Femur (tissue), 1 donor: ENCODE results near the gene GTPBP4.
"Not testable (repeated sequence)": the region's sequence is repeated elsewhere in the genome, so short reads cannot be mapped to it uniquely, and the experiment has no call there.

Source experiments
- DNase-seq: peaks from one replicate; pipeline ENCODE4 v3.0.0-alpha.2; 2017

Gene GTPBP4

DNA sequence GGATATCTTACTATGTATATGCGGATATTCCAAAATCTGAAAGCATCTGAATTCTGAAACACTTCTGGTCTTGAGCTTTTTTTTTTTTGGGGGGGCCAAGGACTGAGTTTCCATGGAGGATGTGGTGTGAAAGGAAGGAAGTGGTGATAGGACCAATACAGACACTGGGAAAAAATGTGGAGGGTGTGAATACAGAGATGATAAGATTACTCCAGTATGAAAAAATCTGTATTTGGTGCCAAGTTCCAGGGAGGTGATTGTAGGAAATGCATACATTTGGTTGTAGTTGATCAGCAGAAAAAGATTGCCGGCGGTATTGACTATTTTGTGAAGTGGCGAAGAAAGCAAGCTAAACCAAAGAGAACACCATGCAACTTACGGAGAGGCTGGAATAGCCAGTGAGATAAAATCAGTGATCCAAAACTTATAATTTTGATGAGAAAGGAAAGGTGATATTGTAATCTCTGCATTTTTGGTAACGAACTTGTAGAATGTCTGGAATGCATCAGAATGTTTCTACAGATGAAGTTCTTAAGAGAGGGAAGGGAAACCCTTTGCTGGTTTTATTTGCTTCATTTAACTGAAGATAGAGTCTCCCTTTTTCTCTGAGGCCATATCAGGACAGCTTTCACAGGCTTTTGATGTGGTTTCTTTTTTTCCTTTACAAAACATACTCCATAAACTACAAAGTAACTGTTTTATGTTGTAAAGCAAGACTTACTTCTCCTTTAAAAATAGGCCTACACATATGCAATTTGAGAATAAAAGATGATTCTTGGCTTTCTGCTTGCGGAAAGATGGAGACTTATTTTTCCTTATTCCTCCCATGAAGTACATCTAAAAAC is 73.9 kb downstream of the GTPBP4 start:
- DNase-seq, result no peak

DNA sequence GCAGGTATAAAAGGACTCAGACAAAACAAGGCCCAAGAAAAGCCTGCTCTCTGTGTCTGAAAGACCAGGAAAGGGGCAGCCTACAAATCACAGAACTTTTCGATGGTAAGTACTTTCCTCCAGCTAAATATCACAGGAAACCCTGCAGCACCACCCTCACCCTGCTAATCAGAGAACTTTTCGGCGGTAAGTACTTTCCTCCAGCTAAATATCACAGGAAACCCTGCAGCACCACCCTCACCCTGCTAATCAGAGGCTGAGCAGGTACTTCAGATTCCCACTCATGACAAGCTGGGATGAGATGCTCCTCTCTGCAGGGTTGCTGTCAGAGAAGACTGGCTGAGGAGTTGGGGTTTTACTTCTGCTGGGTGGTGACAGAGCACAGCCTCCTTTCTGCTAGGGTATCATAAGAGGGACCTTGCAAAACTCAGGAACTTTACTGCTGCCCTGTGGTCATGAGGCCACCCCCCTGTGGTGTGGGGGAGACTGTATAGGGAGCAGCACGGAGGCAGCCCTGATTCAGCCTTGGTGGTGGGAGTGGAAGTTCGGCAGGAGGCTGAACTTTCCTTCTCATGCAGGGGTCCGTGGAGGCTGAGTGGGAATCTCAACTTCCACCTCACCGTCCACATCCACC is 75.1 kb downstream of the GTPBP4 start:
- DNase-seq, result no peak

DNA sequence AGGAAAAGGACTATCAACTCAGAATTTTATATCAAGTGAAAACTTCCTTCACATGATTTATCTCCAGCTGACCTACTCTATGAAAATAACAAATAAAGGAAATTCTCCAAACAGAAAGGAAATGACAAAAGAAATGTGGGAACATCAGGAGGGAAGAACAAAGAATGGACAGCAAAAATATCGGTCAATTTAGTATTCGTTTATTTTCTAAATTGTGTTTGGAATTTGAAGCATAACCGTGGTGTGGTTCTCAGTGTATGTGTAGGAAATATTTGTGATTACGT is 76.7 kb downstream of the GTPBP4 start:
- DNase-seq, result no peak

DNA sequence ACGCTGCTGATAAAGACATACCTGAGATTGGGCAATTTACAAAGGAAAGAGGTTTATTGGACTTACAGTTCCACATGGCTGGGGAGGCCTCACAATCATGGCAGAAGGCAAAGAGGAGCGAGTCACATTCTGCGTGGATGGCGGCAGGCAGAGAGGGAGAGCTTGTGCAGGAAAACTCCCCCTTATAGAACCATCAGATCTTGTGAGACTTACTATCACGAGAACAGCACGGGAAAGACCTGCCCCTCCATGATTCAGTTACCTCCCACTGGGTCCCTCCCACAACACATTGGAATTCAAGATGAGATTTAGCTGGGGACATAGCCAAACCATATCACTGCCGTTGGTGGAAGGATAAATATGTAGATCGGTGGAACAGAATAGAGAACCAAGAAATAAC is 78.5 kb downstream of the GTPBP4 start:
- DNase-seq, result not testable (repeated sequence)

- DNase-seq, result no peak
Measured at GRCh38 chr10:1068380-1069361, 80.4 kb downstream of the GTPBP4 start.
